ENCODE data around the gene MZT2B. TPM values are rescaled to one million over a fixed set of nuclear protein-coding genes. Genes with fewer than 3 reads are reported as not detected.
A peak's percentile ranks its signal among the peaks of the same experiment; 100 is the strongest.
"Not testable (repeated sequence)": the region's sequence is repeated elsewhere in the genome, so short reads cannot be mapped to it uniquely, and the experiment has no call there.

The MZT2B gene
- total RNA-seq, 1 donor from 2014 or later = 186 TPM

DNA sequence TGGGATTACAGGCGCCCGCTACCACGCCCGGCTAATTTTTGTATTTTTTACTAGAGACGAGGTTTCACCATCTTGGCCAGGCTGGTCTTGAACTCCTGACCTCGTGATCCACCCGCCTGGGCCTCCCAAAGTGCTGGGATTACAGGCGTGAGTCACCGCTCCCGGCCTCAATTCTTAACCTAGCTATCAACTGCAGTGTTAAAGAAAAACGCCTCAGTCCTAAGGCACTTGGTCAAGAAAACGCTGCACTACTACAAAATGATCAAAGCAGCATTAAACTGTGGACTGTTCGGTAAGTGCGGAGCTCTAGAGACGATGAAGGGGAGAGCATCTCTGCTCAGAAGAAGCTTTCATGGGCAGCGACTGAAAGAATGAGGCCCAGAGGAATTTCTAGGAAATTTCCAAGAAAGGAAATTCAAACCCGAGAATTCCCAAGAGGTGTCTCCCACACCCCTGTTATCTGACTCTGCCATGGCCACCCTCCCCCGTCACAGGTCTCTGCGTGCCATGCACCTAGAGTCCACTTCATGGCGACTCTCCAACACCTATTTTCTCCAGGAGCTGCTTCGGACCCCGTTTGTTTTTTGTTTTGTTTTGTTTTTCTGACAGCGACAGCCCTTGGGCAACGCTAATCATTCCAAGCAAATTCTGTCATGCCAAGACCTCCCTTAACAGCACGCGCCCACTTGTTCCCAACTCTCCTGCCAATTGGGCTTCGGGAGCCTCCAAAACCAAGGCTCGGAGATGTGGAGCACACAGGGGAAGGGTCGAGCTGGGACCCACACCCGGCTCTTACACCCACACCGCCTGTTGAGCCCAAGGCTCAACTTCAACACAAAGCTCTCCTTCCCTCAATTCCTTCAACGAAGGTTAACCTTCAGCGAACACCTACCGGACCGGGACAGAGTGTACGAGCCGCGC, 1.4 kb upstream of the MZT2B start:
- not testable (repeated sequence) for DNase-seq (ENCODE audit: low read depth in 2 of 2)

DNA sequence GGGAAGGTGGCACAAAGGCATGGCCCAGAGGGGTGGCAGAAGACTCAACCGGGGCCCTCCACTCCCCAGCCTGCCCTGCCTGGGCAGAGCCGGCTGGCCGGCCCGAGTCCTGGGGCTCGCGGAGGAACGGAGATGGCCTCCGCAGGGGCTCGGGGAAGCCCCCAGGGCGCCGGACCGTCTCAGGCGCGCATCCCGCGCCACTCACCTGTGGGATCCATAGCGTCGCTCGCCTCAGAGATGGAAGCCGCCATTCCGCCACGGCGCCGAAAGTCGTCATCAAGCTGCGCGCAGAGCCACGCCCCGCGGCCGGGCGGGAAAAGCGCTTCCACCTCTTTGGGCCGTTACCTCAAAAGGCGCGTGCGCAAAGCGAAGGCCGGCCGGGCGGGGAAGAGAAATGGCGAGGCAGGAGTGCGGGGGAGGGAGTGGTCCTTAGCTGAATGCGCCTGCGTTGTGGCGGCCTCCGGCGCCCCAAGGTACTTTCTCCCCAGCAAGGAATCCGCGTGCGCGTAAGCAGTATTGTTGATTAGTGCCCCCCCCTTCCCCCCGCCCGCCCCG, 660 bp upstream of the MZT2B start, which contains the start of gene SMPD4:
Gene SMPD4 (minus strand): TSS at position 278 of the 555 bp plus-strand sequence. CDS start 5,010 bp downstream, outside the sequence.
- peak; percentile 89 to 95 for DNase-seq (ENCODE audit: low read depth in 2 of 2)

DNA sequence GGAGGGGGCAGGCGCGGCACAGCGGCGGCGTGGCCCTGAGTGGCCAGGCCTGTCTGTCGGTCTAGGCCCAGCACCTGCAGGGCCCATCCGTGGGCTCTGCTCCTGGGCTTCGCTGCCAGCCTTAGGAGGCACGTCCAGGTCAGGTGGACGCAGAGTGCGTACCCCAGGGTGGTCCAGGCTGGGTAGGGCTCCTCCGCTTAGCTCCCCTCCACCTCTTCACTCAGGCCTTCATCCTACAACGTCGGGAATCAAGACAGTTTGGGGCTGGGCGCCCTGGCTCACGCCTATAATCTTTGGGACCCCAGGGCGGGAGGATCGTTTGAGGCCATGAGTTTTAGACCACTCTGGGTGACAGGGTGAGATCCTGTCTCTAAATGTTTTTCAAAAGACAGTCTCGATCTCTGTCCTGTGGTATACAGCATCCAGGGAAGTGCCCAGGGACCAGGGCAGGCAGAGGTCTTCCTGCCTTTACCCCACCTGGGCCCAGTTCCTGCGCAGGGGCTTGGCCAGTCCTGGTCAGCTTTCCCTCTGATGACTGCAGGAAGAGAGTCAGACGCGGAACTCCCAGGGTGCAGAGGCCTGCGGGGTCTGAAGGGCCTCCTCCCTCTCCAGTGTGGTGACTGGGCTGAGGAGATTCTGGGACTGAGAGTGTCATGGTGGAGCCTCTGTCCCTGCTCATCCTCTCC, 907 bp downstream of the MZT2B start:
- peak; percentile 28 to 50 for DNase-seq (ENCODE audit: low read depth in 2 of 2)

DNA sequence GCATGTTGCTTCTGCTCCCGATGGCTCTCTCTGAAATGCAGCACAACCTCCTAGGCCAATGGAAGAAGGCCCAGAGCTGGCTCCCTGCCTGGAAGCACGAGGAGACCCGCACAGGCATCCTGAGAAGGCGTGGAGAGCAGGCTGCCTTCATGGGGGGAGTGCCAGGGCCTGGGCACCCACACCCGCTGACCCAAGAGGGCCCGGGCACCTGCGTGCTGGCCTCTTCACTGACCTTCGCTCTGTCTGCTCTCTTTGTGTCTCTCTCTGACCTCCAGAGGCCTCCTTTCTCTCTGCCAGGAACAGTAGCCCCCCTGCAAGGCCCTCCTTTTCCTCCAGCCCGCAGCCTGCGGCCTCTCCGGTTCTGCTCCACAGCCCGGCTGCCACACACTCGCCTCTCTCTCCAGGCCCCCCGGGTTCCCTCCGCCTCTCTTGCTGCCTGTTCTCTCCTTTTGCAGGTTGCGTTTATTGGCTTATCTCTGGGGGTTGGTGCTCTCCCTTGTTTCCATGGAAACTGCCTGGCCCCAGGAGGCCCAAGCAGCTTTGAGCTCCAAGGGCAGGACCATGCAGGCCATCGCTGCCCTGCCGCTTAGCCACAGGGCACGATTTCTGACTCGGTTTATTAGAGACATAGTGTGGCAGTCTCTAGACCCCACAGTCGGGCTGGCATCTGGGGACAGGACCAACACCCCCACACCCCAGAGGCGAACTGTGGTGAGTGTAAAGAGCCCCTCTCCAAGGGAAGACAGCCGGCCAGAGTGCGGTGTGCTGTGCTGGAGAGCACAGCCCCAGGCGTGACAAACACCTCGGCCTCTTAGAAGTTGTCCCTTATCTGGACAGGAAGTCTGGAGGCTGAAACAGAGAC, 1.7 kb downstream of the MZT2B start:
- DNase-seq (ENCODE audit: low read depth in 2 of 2) = peak in 1 of 2 donors; percentile 9

DNA sequence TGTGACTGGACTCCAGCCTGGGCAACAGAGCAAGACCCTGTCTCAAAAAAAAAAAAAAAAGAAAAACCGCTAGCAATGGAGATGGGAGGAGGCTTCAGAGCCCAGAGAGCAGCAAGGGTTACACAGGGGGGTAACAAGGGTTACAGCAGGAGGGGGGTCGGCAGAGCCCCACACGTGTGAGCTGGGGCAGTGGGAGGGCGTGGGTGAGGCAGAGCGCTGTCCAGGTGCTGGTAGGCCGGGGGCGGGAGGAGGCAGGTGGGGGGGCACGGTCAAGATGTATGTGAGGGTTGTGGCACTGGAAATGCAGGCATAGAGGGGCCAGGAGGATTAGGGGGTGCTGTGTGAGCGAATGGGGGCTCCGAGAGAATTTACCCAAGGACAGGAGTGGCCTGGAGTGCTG, 3.4 kb downstream of the MZT2B start:
- no peak for DNase-seq (ENCODE audit: low read depth in 2 of 2)

DNA sequence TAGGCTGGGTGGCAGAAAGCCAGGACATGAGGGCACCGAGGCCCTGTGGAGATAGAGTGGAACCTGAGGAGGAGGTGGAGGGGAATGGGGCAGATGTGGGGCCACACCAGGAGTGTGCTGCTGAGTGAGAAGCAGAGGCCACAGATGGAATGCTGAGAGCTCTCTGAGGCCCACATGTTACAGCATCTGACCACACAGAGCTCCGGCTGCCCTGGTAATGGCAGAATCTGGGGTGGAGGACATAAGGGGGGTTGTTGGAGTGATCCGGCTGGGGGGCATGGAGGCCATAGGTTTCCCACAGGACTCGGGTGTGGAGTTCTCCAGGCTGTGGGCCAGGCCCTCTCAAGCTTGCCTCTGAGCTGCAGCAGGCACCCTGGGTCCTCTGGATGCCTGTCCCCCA, 3.8 kb downstream of the MZT2B start:
- no peak for DNase-seq (ENCODE audit: low read depth in 2 of 2)

DNA sequence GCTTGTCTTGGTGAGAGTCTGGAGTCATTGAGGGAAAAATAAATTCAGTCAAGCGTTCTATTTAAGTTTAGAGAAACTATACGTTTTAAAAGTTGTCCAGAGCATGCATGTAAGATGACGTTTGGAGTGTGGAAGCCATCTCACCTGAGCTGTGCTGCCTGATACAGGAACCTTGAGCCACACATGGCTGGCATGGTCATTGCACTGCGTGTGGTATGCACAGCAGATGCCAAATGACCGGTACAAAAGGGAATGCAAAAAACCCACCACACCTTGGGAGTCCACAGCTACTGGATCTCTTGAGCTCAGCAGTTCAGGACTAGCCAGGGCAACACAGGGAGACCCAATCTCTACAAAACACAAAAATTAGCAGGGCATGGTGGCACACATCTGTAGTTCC, 4.3 kb downstream of the MZT2B start:
- DNase-seq (ENCODE audit: low read depth in 2 of 2) = no peak

DNA sequence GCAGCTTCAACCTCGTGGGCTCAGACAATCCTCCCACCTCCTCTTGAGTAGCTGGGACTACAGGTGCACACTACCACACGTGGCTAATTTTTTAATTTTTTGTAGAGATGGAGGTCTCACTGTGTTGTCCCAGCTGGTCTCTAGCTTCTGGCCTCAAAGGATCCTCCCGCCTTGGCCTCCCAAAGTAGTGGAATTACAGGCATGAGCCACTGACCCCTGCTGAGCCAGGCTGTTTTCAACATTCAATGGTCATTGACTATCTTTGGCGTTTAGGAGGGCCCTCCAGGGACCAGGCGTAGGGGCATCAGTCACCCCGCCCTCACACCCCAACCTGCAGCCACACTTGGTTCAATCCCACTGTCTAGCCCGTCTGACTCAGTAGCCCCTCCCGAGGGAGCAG, 5.2 kb downstream of the MZT2B start:
- DNase-seq (ENCODE audit: low read depth in 2 of 2) = no peak

DNA sequence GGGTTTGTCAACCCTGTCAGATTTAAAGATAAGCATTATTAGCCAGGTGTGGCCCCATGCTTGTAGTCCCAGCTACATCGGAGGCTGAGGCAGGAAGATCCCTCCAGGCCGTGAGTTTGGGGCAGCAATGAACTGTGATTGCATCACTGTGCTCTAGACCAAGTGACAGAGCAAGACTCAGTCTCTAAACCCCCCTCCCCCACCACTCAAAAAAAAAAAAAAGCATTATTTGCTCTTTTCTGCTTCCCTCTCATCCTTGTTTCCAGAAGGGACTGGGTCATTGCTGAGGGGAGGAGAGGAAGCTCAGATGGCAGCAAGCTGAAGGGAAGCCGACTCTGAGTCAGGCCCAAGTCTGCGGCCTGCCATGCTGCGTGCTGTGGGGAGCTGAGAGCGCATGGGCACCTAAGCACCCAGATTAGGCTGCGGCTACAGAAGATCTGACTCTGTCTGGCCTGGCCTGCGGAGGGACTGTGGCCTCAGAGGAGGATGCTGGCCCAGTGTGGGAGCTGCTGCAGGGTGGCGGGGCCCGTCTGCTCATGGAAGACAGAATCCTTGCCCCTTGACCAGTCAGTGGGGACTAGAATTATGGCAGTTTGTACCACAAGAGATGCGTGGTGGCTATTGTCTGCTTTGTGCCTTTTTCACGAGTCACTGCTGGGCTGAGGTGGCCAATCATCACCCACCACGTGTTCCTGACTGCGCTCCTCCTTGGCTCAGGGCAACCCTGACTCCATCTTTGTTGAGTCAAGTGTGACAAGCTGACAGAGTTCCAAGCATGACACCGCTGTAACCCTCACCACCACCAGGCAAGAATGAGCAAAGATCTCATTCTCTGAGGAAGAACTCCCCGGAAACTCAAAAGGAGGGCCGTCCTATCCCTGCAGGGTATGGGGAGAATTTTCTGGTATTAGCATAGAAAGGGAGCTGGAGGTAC, 6.1 kb downstream of the MZT2B start:
- DNase-seq (ENCODE audit: low read depth in 2 of 2) = not testable (repeated sequence)

DNA sequence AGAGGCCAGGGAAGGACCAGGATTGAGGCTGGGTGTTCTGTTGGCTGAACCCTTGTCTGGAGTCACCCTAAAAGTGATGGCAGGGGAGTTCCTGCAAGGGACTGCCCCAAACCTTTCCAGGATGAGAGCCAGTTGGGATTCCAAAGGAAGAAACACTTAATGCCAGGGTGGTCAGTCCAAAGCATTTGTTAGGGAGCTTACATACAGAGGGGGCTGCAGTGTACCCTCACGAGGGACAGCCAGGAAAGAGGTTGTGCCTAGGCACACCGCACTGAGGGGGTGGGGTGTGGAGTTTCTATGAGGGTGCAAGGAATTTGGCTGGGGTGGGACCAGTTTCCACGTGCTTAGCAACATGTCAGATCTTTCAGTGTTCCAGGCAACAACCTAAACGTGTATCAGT, 6.9 kb downstream of the MZT2B start:
- not testable (repeated sequence) for DNase-seq (ENCODE audit: low read depth in 2 of 2)

DNA sequence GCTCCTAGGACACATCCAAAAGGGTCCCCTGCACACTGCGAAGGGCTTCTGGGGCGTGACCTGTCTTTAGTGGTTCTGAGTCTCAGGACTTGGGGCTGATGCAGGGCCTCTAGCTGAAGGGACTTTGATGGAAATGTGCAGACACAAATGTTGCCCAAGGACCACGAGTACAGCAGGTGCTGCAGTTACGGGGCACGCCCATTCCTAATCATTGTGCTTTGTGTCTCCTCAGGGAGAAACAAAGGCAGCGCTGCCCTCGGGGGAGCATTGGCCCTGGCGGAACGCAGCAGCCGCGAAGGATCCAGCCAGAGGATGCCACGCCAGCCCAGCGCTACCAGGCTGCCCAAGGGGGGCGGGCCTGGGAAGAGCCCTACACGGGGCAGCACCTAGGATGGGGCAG, 8.2 kb downstream of the MZT2B start:
- no peak for DNase-seq (ENCODE audit: low read depth in 2 of 2)

DNA sequence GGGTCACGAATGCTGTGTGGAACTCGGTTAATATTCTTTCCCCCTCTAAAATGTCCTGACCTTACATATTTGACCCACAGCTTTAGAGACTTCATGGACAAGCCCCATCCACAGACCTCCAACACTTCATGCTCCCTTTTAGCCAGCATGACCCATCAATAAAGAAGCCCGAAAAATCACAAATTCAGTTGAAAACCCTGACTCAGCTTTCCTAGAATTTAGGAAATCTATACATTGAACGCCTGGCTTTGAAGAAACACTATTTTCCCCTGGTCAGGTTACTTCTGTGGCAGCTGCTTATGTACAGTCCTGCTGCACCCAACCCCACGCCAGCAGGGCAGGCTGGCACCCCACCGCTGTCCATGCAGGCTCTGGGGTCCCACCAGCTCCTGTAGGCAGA, 9.3 kb downstream of the MZT2B start:
- DNase-seq (ENCODE audit: low read depth in 2 of 2) = not testable (repeated sequence)

DNA sequence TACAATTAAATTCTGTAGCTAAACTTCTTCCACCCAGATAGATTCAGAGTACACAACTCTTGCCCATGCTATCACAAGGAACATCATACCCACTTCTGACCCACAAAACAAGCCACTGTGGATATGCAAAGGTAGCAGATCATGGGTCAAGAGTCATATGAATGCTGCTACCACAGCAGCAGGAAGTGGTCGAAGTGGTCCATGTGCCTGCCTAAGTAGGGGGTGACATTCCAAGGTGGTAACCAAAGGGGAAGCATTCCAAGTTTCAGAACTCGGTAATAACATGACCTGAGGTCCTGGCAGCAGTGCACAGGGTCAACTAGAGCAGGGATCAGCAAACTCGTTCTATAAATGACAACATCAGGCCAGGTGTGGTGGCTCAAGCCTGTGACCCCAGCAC, 10.4 kb downstream of the MZT2B start:
- DNase-seq (ENCODE audit: low read depth in 2 of 2) = not testable (repeated sequence)

DNA sequence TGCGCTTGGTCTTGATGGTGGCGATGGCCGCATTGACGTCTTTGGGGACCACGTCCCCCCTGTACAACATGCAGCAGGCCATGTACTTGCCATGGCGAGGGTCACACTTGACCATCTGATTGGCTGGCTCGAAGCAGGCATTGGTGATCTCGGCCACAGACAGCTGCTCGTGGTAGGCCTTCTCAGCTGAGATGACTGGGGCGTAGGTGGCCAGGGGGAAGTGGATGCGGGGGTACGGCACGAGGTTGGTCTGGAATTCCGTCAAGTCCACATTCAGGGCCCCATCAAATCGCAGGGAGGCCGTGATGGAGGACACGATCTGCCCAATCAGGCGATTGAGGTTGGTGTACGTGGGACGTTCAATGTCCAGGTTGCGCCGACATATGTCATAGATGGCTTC, 11.8 kb downstream of the MZT2B start:
- DNase-seq (ENCODE audit: low read depth in 2 of 2) = not testable (repeated sequence)

DNA sequence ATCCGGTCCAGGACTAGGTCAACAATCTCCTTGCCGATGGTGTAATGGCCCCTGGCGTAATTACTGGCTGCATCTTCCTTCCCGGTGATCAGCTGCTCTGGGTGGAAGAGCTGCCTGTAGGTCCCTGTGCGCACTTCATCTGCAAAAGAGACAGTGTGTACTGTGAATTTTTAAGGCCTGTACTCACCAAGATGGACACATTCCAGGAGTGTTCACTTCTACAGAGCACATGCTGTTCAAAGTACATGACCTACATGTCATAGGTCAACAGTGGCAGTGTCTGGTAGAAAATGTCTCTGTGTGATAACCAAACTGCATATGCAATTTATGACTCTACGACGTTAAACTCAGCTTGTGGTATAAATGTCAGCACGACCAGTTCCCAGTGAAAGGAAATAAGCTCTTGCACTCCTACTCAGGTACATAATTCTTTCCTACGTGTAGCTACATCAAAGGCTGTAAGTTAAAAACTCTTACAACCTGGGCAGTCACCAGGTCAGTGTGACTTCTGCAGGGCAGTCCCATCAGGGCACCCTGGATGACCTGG, 13.1 kb downstream of the MZT2B start:
- not testable (repeated sequence) for DNase-seq (ENCODE audit: low read depth in 2 of 2)

DNA sequence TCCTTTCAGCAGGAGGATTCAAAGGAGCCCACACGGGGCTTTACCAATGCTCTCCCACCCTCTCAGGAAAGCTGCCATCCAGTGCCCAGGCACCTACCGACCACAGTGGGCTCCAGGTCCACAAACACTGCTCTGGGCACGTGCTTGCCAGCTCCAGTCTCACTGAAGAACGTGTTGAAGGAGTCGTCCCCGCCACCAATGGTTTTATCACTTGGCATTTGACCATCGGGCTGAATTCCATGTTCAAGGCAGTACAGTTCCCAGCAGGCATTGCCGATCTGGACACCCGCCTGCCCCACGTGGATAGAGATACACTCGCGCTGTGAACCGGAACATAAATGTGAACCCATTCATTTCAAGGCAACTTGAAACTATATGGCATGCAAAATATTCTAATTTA, 14.0 kb downstream of the MZT2B start:
- DNase-seq (ENCODE audit: low read depth in 2 of 2) = not testable (repeated sequence)

DNA sequence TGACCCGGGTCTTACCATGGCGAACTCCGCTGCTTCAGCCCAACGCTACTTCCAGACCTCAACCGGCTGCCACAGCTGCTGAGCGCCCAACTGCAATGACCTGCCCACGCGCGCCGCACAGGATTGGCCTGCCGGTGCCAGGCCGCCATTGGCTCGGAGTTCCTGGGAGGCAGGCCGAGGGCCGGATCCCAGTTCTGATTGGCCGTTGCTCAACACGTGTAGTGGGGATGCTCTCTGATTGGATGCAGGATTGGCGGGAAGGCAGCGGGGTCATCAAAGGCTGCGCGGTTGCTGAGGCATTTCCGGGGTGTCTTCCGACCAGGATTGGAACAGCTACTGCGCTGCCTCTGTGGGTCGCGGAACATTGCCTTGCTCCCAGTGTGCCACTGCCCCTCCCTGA, 16.3 kb downstream of the MZT2B start, which contains the start of gene TUBA3E:
Gene TUBA3E (minus strand): TSS at position 97 of the 400 bp plus-strand sequence. CDS start 79 bp downstream, at position 18.
- DNase-seq (ENCODE audit: low read depth in 2 of 2) = no peak

DNA sequence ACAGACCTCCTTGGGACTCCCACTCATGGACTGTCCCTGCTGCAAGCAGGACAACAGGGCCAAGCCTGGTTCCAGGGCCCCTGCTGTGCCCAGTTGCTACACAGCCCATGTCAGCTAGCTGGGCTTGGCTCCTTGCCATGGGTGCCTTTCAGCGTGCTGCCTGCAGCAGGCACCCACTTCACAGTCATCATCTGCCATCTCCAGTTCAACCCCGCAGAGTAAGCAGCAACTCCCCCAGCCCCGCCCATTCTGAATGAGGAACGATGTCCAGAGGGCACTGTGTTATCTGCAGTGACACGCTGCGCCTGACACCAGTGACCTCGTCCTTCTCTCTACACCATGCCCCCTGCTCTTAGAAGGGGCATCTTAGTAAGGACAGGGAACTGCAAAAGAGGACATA, 20.5 kb downstream of the MZT2B start:
- DNase-seq (ENCODE audit: low read depth in 2 of 2) = not testable (repeated sequence)

DNA sequence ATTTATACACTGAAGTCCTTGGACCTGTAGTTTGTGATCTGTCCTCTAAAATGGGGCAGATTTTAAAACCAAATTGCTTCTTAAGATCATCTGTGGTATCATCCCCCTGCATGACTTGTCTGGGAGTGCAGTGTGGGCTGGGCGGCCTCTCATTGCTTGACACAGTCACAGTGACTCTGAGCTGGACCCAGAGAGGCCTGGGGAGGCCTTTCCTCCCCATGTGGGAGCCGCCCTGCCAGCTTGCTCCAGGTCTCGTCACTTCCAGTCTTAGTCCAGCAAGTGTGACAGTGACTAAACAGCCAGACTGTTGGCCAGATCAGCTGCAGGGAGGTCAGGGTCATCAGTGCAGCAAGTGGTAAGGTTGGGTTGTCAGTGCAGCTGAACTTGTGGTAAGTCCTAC, 21.1 kb downstream of the MZT2B start:
- not testable (repeated sequence) for DNase-seq (ENCODE audit: low read depth in 2 of 2)

DNA sequence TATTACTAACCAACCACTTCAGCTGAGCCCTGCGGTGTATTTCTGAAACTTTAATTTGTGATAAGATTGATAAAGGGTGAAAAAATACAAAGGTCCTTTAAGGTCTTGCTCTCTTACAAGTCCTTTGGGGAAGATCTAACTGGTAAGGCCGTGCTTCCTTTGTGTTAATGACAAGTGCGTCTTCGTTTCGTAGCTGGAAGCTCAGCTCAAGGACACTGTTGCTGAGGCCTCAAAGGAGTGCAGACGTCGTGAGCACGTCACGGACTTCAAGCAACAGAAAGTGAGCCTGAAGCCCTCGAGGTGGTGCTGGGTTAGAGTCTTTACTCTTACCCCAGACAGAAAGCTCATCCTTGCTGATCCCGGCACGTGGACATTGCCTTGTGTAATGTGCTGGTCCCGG, 25.0 kb downstream of the MZT2B start:
- not testable (repeated sequence) for DNase-seq (ENCODE audit: low read depth in 2 of 2)
